ENCODE data around the gene ELAVL3.
A peak's percentile ranks its signal among the peaks of the same experiment; 100 is the strongest.
"Not testable (repeated sequence)": the region's sequence is repeated elsewhere in the genome, so short reads cannot be mapped to it uniquely, and the experiment has no call there.

ELAVL3 gene

DNA sequence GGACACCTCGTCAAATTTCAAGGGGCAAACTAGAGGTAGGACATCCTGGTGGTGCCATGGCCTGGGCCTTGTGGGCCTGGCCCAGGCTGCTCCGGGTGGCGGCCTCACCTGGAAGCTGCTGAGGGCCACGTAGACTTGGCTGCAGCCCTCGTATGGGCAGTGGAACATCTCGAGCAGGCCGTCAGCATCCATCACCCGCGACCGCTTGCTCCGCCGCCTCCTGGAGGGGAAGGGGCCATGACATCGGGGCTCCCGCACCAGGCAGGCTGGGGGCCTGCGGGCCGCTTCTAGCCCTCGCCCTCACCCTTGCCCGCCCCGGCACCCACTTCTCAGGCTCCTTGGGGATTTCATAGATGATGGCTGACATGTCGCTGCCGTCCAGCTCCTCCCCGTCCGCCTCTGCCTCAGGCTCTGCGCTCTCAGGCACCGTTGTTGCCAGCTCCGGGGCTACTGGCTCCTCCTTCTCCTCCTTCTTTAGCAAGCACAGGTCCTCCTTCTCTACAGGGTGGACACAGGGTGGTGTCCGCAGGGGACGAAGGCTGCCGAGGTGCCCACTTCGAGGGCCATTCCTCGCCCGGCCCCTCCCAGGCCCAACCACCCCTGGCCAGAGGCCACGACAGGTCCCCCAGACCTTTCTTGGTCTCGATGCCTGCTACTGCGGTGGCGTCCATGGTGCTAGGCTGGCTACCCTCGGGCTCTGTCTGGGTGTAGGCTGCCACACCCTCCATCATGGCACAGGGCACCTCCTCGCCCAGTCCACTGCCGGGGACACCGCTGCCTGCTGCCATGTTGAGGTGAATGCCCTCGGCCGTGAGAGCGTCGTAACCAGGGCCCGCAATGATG, 6.0 kb upstream of the ELAVL3 start:
- no peak for DNase-seq

DNA sequence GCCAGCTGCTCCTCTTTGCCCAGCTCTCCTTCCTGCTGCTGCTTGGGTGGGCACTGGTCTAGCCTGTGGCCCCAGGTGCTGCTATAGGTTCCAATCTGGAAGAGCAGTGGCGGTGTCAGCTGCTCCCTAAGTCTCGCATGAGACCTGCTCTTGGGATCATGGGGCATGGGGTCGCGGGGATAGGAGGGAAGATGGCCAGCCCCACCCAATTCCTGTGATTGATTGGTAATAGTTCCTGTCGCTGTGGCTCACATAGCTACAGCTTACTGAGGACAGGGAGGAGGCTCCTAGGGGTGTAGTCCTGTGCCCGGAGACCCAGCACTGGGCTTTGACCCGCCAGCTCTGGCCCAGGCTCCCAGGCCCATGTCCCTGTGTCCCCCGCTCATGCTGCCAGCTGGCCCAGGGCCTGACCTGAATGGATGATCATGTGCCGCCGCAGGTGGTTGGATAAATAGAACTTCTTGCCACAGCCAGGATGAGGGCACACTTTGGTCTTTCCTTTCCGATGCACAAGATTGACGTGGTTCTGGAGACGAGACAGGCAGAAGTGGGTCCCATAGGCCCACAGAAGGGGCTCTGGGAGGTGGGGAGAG, 4.5 kb upstream of the ELAVL3 start:
- DNase-seq: no peak

- no peak for DNase-seq
Measured at GRCh38 chr19:11483366-11484111, 2.7 kb upstream of the ELAVL3 start.

- DNase-seq: peak; percentile 84
Measured at GRCh38 chr19:11482384-11483050, 1.7 kb upstream of the ELAVL3 start.

DNA sequence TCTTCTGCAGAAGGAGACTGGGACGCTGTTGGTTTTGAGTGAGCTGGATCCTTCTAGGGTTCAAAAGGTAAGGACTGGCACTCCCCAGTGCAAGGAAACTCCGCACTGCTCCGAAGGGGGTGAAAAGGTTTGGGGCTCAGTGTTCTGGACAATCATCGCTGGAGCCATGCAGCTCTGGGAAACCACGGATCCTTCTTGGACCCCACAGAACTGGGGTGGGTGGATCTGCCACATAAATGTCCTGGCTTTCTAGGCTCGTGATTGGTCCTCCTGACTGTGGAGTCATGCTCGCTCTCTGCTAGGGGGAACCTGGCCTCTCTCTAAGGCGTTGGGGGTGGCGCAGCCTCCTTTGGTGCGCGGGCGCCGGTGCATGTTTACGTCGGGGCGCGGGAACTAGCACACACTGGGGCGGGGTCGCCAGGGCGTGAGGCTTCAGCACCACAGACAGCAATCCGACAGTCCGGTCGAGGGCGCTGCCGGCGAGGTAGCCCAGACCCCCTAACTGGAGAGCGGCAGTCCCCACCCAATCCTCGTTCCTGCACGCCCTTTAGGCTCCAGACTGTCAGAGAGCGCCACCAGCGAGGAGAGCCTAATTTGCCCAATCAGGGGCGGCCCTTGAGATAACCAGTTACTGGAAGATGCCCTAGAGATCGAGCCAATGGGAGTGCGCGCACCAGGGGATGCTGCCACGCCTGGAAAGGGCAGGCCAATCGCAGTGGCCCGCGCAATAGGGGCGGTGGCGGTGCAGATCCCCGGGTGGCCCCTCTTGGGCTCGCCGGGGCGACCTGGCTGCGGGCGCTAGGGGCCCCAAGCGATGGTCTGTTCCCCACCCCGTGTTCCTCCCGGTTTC, 913 bp upstream of the ELAVL3 start:
- DNase-seq: peak; percentile 90

DNA sequence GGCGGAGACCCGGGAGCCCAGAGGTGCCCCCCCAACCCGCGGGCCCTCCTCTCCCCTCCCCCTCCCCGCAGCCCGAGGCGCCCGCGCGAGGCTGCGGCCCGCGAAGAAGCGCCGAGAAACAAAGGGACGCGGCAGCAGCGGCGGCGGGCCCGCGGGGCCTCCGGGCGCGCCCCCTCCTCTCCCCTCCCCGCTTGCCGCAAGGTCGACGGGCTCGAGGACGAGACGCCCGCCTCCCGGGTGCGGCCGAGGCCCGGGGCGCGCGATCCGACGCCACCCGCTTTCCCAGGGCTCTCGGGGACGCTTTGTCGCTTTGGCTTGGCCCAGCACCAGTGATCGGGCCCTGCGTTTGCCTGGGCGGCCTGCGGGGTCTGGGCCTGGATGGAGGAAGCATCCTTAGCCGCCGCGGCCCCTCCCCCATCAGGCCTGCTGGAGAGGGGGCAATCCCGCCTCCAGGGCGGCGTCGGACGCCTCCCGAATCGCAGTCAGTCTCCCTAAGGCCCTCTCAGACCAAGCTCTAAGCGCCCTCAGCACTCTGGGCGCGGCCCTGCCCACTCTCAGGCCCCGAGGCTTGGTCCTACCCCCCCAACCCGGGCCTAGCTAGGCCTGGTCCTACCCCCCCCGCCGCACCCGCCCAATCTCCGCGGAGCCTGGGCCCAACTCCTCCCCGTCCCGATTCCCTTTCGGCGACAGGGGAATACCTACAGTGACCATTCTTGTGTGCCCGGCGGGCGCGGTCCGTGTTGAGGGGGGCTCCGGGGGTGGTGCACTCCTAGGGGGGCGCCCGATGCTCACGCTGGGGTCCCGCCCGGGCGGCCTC, 740 bp downstream of the ELAVL3 start:
- no peak for DNase-seq

DNA sequence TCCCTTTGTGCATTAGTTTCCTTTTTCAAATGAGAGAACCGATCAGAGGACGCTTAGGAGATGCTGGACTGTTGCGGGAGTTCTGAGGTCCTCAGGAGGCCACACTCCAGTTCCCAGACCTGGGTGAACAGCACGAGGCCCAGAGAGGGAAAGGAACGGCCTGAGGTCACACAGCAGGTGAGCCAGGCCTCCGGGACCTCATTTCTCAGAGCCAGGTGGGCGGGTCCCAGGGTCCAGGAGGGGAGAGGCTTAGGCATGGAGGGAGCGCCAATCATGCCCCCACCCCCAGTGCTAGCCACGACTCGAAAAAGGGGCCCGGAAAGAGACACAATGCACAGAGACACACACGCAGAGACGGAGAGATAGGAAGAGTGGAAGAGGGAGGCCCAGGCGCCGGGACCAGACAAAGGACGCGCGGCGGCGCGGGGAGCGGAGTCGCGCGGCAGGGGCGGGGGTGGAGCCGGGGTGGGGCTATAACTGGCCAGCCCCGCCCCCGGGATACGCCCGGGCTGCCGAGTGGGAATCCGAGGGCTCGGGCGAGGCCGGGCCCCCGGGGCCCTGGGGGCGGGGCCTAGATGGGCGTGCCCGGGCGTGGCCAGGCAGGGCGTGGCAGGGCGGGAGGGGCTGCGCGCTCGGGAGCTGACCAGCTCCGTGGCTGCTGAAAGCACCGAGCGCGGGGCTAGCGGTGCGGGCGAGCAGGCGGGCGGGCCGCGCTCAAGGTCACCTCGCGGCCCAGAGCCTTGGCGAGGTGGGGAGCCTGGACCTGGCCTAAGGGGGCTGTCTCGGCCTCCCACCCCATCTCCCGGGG, 1.6 kb downstream of the ELAVL3 start:
- DNase-seq: peak; percentile 19

DNA sequence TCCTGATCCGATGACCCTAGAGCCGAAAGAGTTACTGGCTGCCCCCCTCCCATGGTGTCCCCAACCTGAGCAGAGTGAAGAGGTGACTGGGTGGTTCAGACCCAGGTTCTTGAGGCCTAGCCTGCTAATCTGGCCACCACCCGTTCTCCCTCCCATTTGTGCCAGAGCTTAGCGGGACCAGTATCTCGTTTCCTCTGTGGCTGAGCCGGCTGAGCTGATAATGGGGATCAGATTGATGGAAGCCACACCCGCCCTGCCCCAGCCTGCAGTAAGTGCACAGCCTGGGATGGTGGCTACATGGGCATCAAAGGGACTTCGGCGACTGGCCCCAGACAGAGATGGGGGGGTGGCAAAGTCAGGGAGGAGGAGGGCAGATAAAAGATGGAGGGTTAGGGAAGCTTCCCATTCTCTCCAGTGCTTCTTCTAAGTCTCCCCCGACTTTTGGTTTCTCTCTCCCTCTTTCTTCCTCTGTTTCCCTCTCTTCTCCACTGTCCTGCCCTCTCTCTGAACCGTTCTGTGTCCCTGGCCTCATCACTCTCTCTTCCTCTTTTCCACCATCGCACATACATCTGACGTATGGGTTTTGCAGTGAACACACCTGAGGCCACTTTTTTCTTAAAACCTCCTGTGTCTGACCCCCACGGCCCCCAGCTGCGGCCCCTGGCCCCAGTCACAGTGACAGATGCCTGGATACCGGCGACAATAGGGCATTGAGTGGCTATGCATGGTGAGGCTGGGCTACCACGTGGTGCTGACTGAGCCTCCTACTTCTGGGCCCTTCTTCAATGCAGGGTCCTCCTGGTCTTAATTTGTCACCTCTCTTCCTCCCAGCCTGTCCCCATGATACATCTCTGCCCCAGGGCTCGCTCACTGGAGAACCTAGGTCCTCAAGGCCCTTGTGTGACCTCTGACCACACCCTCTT, 2.4 kb downstream of the ELAVL3 start:
- no peak for DNase-seq

GRCh38 chr19:11475861-11476260, 5.0 kb downstream of the ELAVL3 start:
- no peak for DNase-seq

- not testable (repeated sequence) for DNase-seq
Measured at GRCh38 chr19:11475343-11475742, 5.5 kb downstream of the ELAVL3 start.

GRCh38 chr19:11473725-11474124, 7.1 kb downstream of the ELAVL3 start:
- no peak for DNase-seq

DNA sequence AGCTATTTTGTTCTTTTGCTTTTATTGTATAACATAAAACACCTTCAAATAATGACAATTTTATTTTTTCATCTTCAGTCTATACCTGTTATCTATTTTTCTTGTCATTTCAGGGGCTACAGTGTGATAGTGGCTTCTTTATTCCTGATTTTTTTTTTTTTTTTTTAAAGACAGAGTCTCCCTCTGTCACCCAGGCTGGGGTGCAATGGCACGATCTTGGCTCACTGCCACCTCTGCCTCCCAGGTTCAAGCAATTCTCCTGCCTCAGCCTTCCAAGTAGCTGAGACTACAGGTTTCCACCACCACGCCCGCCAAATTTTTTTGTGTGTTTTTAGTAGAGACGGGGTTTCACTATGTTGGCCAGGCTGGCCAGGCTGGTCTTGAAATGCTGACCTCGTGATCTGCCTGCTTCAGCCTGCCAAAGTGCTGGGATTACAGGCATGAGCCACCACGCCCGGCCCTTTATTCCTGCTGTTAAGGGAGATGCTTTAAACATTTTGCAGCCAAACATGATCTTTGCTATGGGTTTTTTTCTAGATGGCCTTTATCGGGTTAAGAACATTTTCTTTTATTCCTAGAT, 12.5 kb downstream of the ELAVL3 start:
- DNase-seq: not testable (repeated sequence)

- no peak for DNase-seq
Measured at GRCh38 chr19:11465600-11465999, 15.2 kb downstream of the ELAVL3 start.

DNA sequence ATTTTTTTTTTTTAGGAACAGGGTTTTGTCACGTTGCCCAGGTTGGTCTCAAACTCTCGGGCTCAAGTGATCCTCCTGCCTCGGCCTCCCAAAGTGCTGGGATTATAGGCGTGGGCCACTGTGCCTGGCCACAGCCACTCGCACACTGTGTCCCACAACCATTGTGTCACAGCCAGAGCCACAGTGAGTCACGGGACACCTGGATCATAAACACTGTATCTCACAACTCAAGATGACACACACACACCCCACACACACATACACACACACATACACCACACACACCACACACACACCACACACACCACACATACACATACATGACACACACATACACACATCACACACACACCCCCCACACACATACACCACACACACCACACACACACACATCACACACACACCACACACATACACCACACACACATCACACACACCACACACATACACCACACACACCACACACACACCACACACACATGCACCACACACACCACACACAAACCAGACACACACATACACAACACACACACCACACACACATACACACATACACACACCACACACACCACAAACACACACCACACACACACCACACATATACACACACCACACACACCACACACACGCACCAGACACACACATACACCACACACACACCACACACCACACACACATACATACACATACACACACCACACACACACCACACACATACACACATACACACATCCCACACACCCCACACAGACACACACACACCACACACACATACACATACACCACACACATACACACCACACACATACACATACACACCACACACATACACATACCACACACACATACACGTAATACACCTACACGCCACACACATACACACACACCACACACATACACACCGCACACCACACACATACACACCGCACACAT, 16.2 kb downstream of the ELAVL3 start:
- no peak for DNase-seq

DNA sequence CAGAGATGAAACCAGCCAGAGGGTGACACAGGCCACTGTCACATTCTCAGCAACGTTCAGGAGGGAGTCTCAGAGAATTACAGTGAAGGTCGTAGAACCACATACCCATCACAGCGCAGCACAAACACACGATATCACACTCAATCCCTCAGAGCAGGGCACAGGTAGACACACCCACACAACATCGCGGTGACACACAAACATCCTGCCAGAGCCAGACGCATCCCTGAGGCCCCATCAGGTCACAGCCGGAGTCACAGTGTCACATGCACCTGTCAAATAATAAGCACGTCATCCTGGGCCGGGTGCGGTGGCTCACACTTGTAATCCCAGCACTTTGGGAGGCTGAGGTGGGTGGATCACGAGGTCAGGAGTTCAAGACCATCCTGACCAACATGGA, 17.5 kb downstream of the ELAVL3 start:
- DNase-seq: no peak

GRCh38 chr19:11461453-11461852, 19.4 kb downstream of the ELAVL3 start:
- no peak for DNase-seq

DNA sequence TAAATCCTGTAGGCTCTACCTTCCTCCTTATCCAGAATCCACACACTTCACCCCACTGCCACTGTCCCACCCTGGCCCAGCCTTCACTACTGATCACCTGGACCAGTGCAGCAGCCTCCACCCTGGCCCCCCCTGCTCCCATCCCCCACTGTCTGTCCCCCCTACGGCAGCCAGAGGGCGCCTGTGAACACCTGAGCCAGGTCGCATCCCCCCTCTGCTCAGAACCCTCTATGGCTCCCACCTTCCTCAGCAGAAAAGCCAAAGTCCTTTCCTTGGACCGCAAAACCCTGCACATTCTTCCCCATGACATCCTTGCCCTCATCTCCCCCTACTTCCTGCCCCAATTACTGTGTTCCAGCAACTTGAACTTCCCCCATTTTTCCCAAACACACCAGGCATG, 20.6 kb downstream of the ELAVL3 start:
- DNase-seq: no peak

DNA sequence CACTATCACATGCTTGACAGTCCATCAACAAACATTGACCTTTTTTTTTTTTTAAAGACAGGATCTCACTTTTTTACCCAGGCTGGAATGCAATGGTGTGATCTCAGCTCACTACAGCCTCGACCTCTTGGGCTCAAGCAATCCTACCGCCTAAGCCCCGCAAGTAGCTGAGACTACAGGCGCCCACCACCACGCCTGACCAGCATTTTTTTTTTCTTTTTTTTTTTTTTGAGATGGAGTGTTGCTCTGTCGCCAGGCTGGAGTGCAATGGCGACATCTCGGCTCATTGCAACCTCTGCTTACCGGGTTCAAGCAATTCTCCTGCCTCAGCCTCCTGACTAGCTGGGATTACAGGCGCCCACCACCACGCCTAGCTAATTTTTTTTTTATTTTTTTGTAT, 21.9 kb downstream of the ELAVL3 start:
- not testable (repeated sequence) for DNase-seq
